Measurements from ENCODE around the gene FEM1A. TPM values are rescaled to one million over a fixed set of nuclear protein-coding genes. Genes with fewer than 3 reads are reported as not detected.

Gene FEM1A
- total and polyA plus RNA-seq, 4 donors: 0.25 to 15.1 (median 7.4) TPM

GRCh38 chr19:4748589-4748988, 42.9 kb upstream of the FEM1A start:
- H3K36me3 ChIP-seq (ENCODE audit: control insufficient read depth in 4 of 4, insufficient read depth in 3 of 4, low read depth in 1 of 4, low read length in 3 of 4): no peaks in the 10 kb centered on the region
- no peak overlapping the region for H3K27ac ChIP-seq (ENCODE audit: low read depth in 1 of 2, low read length in 2 of 2)
- H3K4me3 ChIP-seq (ENCODE audit: low read depth in 1 of 3, low read length in 3 of 3): no peak overlapping the region
- H3K27me3 ChIP-seq (ENCODE audit: control insufficient read depth in 4 of 4, insufficient read depth in 4 of 4, low read length in 3 of 4): no peaks in the 10 kb centered on the region
- no peak for TF ChIP-seq ZBTB33 (IDR thresholded peaks at IDR 0.05)
- no peak for TF ChIP-seq SP1 (IDR thresholded peaks at IDR 0.05)
- no peak for TF ChIP-seq CTCF (IDR thresholded peaks at IDR 0.05; ENCODE audit: low read depth, low read length, missing input control)
- TF ChIP-seq EGR1 (IDR thresholded peaks at IDR 0.05; ENCODE audit: low read depth in 2 of 2): no peak
- TF ChIP-seq FOXA2 (IDR thresholded peaks at IDR 0.05): no peak
- TF ChIP-seq YY1 (IDR thresholded peaks at IDR 0.05): no peak
- TF ChIP-seq REST (IDR thresholded peaks at IDR 0.05): no peak
- TF ChIP-seq FOXA1 (IDR thresholded peaks at IDR 0.05): no peak
- TF ChIP-seq GABPA (IDR thresholded peaks at IDR 0.05 in 1 of 2, conservative IDR thresholded peaks at IDR 0.05 in 1 of 2): no peak
- no peak for TF ChIP-seq ATF3 (IDR thresholded peaks at IDR 0.05)
- no peak for TF ChIP-seq JUND (IDR thresholded peaks at IDR 0.05)
- TF ChIP-seq NR2F2 (IDR thresholded peaks at IDR 0.05): no peak
- TF ChIP-seq TAF1 (conservative IDR thresholded peaks at IDR 0.05): no peak
- TF ChIP-seq HNF4G (IDR thresholded peaks at IDR 0.05): no peak
- TF ChIP-seq MAX (IDR thresholded peaks at IDR 0.05): no peak
- TF ChIP-seq RAD21 (IDR thresholded peaks at IDR 0.05): no peak
- no peak for TF ChIP-seq RXRA (IDR thresholded peaks at IDR 0.05)
- TF ChIP-seq HNF4A (conservative IDR thresholded peaks at IDR 0.05): no peak
- DNase-seq (ENCODE audit: low spot score): no peak
- no peaks in the 10 kb centered on the region for H3K4me1 ChIP-seq (ENCODE audit: control insufficient read depth in 4 of 4, insufficient read depth in 4 of 4, low read length in 3 of 4)
- no peak overlapping the region for H3K9ac ChIP-seq (ENCODE audit: low read depth in 1 of 2, low read length in 2 of 2)
- H3K9me3 ChIP-seq (ENCODE audit: control insufficient read depth in 4 of 4, low read length in 3 of 4): no peaks in the 10 kb centered on the region
- 62% methylated on average over 9 of the region's 9 CpGs for WGBS
